GM12878 (cell line): Measurements from ENCODE around the gene WEE2. TPM values are rescaled to one million over a fixed set of nuclear protein-coding genes. Genes with fewer than 3 reads are reported as not detected.
A peak's percentile ranks its signal among the peaks of the same experiment; 100 is the strongest.

Experiments used
- CBX5 ChIP-seq: sonication (generic); IDR thresholded peaks from 2 replicates; pipeline ENCODE4 v1.6.1; 2016; ENCODE audit warnings: low read depth, moderate library complexity, mild to moderate bottlenecking, inconsistent platforms
- FOXM1 ChIP-seq: IDR thresholded peaks from 2 replicates; pipeline ENCODE4 v1.6.1; 2012; ENCODE audit warnings: low read depth, mild to moderate bottlenecking, inconsistent platforms, low read length, moderate library complexity
- GATAD2B ChIP-seq: fragments of 450-650 bp; conservative IDR thresholded peaks from 2 replicates; pipeline ENCODE4 v1.6.1; 2017; ENCODE audit warnings: low read depth, mild to moderate bottlenecking, moderate library complexity
- HDAC2 ChIP-seq: fragments of 200-600 bp; sonication (generic); IDR thresholded peaks from 2 replicates; pipeline ENCODE4 v1.6.1; 2017
- IRF4 ChIP-seq: IDR thresholded peaks from 2 replicates; pipeline ENCODE4 v1.6.1; 2011; ENCODE audit warnings: low read depth, low read length
- KDM1A ChIP-seq: fragments of 200-600 bp; sonication (generic); IDR thresholded peaks from 2 replicates; pipeline ENCODE4 v1.6.1; 2016; ENCODE audit warnings: borderline replicate concordance
- KLF5 ChIP-seq: fragments of 450-650 bp; IDR thresholded peaks from 2 replicates; pipeline ENCODE4 v1.6.1; 2014; ENCODE audit warnings: mild to moderate bottlenecking; ENCODE audit not compliant: partially characterized antibody
- LARP7 ChIP-seq: fragments of 450-650 bp; IDR thresholded peaks from 2 replicates; pipeline ENCODE4 v1.6.1; 2017; ENCODE audit warnings: mild to moderate bottlenecking
- NFXL1 ChIP-seq: fragments of 450-650 bp; IDR thresholded peaks from 2 replicates; pipeline ENCODE4 v1.6.1; 2017; ENCODE audit warnings: antibody characterized with exemption, mild to moderate bottlenecking, borderline replicate concordance
- RAD51 ChIP-seq: fragments of 450-650 bp; IDR thresholded peaks from 2 replicates; pipeline ENCODE4 v1.6.1; 2016; ENCODE audit warnings: moderate library complexity, mild to moderate bottlenecking, inconsistent platforms
- RCOR1 ChIP-seq: conservative IDR thresholded peaks from 2 replicates; pipeline ENCODE4 v1.6.1; 2012; ENCODE audit warnings: low read depth, low read length, improper control_type of control experiment
- SIN3A ChIP-seq: IDR thresholded peaks from 2 replicates; pipeline ENCODE4 v1.6.1; 2012; ENCODE audit warnings: low read depth, low read length, improper control_type of control experiment
- SMC3 ChIP-seq: IDR thresholded peaks from 2 replicates; pipeline ENCODE4 v1.6.1; 2011; ENCODE audit warnings: low read length, improper control_type of control experiment, borderline replicate concordance
- SUZ12 ChIP-seq: fragments of 200-600 bp; sonication (generic); IDR thresholded peaks from one replicate; pipeline ENCODE4 v1.6.1; 2018; ENCODE audit warnings: antibody characterized with exemption, mild to moderate bottlenecking; ENCODE audit not compliant: unreplicated experiment
- TCF3 ChIP-seq: IDR thresholded peaks from 2 replicates; pipeline ENCODE4 v1.6.1; 2012; ENCODE audit warnings: low read depth, mild to moderate bottlenecking, low read length, borderline replicate concordance; ENCODE audit not compliant: insufficient read depth
- ZNF384 ChIP-seq: IDR thresholded peaks from 2 replicates; pipeline ENCODE4 v1.6.1; 2012; ENCODE audit warnings: low read depth, mild to moderate bottlenecking, low read length, improper control_type of control experiment, borderline replicate concordance
- ZSCAN29 ChIP-seq: fragments of 450-650 bp; IDR thresholded peaks from 2 replicates; pipeline ENCODE4 v1.6.1; 2017; ENCODE audit warnings: mild to moderate bottlenecking, moderate library complexity
- polyA plus RNA-seq, 11 experiments: library from polyadenylated mRNA; depleted of rRNA in 4 of 11; unstranded in 6 of 11; stranded (reverse) in 5 of 11; fragments of >200 nt; fragmentation: Nextera tagmentation in 4 of 11; fragmentation: Illumina TruSeq in 1 of 11; extraction: Ambion mirVana in 4 of 11; extraction: Trizol in 1 of 11; gene quantifications; 1 replicate in 1 of 11; 2 replicates in 10 of 11; pipeline versions ENCODE4 v1.2.1 to v1.2.3, GENCODE V29; 2011 to 2016; ENCODE audit warnings: inconsistent platforms in 2 of 11, missing spikeins in 2 of 11, low read depth in 1 of 11
- total RNA-seq, 4 experiments: library from RNA; depleted of rRNA in 3 of 4; stranded (reverse); fragments of >200 nt in 3 of 4; fragmentation: Illumina TruSeq in 1 of 4; extraction: Trizol in 1 of 4; gene quantifications; 2 replicates each; pipeline versions ENCODE4 v1.2.1 to v1.2.3, GENCODE V29; 2013 to 2021
- TF ChIP-seq, protein P1 (sequence below): IDR thresholded peaks from 2 replicates; pipeline ENCODE4 v1.6.1; 2011; ENCODE audit warnings: mild to moderate bottlenecking, low read depth, low read length, moderate library complexity; ENCODE audit not compliant: insufficient replicate concordance
- TF ChIP-seq, protein P2 (sequence below): fragments of 450-650 bp; formaldehyde crosslinking; IDR thresholded peaks from 2 replicates; pipeline ENCODE4 v1.5.0; 2022; ENCODE audit warnings: mild to moderate bottlenecking, missing genetic modification characterization
- TF ChIP-seq, protein P3 (sequence below): fragments of 450-650 bp; IDR thresholded peaks from 2 replicates; pipeline ENCODE4 v1.6.1; 2016; ENCODE audit warnings: mild to moderate bottlenecking
- TF ChIP-seq, protein P4 (sequence below): fragments of 150-350 bp; IDR thresholded peaks from 2 replicates; pipeline ENCODE4 v1.6.1; 2016; ENCODE audit warnings: low read depth, low read length
- TF ChIP-seq, protein P5 (sequence below): IDR thresholded peaks from 2 replicates; pipeline ENCODE4 v1.6.1; 2011; ENCODE audit warnings: borderline replicate concordance, low read depth, mild to moderate bottlenecking, moderate library complexity, mixed read lengths, low read length; ENCODE audit not compliant: insufficient read depth; ENCODE audit errors: extremely low read length

The WEE2 gene
- total and polyA plus RNA-seq, 10 of the 15 experiments (the other 5 are each of a cell fraction or from before 2014, with no cell fraction given) = 0.02 to 0.03 (median 0.03) TPM; not detected in 7

DNA sequence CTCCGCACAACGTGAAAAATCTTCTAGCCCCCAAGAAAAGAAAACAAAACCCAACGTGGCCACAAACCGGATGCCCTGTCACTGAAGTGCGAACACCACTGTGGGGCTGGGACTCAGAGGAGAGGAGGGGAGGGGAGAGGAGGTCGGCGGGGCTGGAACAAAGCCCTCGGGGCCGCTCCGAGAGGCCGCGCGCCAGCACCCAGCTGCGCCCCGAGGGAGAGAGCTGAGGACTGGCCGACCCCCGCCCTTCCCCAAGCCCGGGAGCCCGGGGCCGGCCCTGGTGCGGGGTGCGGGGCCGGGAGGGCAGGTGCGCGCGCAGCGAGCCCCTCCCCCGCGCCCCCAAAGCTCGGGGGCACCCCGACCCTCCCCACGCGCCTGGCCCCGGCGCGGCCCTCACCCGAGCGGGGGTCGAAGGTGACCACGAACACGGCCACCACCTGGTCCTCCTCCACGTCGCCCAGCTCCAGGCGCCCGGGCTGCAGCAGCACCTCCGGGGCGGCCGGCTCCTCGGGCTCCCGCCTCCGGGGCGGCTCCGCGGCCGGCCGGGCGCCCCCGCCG lies 6.6 kb upstream of the WEE2 start (continued):
- TF ChIP-seq GATAD2B (peak; percentile 31), ZSCAN29 (no peak), LARP7 (no peak), KDM1A (no peak), SUZ12 (no peak), RCOR1 (no peak), CBX5 (no peak), SMC3 (no peak), KLF5 (no peak), TCF3 (no peak), HDAC2 (no peak), FOXM1 (no peak), IRF4 (no peak), RAD51 (no peak), SIN3A (peak; percentile 68; the same call in 1 of the 2 replicates), NFXL1 (no peak), ZNF384 (no peak)
- TF ChIP-seq, protein P1, sequence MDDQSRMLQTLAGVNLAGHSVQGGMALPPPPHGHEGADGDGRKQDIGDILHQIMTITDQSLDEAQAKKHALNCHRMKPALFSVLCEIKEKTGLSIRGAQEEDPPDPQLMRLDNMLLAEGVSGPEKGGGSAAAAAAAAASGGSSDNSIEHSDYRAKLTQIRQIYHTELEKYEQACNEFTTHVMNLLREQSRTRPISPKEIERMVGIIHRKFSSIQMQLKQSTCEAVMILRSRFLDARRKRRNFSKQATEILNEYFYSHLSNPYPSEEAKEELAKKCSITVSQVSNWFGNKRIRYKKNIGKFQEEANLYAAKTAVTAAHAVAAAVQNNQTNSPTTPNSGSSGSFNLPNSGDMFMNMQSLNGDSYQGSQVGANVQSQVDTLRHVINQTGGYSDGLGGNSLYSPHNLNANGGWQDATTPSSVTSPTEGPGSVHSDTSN = no peak
- TF ChIP-seq, protein P2, sequence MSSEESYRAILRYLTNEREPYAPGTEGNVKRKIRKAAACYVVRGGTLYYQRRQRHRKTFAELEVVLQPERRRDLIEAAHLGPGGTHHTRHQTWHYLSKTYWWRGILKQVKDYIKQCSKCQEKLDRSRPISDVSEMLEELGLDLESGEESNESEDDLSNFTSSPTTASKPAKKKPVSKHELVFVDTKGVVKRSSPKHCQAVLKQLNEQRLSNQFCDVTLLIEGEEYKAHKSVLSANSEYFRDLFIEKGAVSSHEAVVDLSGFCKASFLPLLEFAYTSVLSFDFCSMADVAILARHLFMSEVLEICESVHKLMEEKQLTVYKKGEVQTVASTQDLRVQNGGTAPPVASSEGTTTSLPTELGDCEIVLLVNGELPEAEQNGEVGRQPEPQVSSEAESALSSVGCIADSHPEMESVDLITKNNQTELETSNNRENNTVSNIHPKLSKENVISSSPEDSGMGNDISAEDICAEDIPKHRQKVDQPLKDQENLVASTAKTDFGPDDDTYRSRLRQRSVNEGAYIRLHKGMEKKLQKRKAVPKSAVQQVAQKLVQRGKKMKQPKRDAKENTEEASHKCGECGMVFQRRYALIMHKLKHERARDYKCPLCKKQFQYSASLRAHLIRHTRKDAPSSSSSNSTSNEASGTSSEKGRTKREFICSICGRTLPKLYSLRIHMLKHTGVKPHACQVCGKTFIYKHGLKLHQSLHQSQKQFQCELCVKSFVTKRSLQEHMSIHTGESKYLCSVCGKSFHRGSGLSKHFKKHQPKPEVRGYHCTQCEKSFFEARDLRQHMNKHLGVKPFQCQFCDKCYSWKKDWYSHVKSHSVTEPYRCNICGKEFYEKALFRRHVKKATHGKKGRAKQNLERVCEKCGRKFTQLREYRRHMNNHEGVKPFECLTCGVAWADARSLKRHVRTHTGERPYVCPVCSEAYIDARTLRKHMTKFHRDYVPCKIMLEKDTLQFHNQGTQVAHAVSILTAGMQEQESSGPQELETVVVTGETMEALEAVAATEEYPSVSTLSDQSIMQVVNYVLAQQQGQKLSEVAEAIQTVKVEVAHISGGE = no peak
- TF ChIP-seq, protein P3, sequence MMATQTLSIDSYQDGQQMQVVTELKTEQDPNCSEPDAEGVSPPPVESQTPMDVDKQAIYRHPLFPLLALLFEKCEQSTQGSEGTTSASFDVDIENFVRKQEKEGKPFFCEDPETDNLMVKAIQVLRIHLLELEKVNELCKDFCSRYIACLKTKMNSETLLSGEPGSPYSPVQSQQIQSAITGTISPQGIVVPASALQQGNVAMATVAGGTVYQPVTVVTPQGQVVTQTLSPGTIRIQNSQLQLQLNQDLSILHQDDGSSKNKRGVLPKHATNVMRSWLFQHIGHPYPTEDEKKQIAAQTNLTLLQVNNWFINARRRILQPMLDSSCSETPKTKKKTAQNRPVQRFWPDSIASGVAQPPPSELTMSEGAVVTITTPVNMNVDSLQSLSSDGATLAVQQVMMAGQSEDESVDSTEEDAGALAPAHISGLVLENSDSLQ = 0 out of 2 replicates have a peak, but pooled peaks have one; percentile 10
- TF ChIP-seq, protein P4, sequence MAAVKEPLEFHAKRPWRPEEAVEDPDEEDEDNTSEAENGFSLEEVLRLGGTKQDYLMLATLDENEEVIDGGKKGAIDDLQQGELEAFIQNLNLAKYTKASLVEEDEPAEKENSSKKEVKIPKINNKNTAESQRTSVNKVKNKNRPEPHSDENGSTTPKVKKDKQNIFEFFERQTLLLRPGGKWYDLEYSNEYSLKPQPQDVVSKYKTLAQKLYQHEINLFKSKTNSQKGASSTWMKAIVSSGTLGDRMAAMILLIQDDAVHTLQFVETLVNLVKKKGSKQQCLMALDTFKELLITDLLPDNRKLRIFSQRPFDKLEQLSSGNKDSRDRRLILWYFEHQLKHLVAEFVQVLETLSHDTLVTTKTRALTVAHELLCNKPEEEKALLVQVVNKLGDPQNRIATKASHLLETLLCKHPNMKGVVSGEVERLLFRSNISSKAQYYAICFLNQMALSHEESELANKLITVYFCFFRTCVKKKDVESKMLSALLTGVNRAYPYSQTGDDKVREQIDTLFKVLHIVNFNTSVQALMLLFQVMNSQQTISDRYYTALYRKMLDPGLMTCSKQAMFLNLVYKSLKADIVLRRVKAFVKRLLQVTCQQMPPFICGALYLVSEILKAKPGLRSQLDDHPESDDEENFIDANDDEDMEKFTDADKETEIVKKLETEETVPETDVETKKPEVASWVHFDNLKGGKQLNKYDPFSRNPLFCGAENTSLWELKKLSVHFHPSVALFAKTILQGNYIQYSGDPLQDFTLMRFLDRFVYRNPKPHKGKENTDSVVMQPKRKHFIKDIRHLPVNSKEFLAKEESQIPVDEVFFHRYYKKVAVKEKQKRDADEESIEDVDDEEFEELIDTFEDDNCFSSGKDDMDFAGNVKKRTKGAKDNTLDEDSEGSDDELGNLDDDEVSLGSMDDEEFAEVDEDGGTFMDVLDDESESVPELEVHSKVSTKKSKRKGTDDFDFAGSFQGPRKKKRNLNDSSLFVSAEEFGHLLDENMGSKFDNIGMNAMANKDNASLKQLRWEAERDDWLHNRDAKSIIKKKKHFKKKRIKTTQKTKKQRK = no peak
- TF ChIP-seq, protein P5, sequence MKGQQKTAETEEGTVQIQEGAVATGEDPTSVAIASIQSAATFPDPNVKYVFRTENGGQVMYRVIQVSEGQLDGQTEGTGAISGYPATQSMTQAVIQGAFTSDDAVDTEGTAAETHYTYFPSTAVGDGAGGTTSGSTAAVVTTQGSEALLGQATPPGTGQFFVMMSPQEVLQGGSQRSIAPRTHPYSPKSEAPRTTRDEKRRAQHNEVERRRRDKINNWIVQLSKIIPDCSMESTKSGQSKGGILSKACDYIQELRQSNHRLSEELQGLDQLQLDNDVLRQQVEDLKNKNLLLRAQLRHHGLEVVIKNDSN = no peak
